Central memory CD8-positive, alpha-beta T cell (primary cell): ENCODE results near the gene TNRC18.
"Not testable (repeated sequence)": the region's sequence is repeated elsewhere in the genome, so short reads cannot be mapped to it uniquely, and the experiment has no call there.

Experiments used
- ATAC-seq: fragments of 150-1000 bp; cut with Tn5 transposase; replicated peaks from 2 replicates; pipeline ENCODE4 v1.10.0; 2022; ENCODE audit warnings: mild to moderate bottlenecking, moderate FRiP score, moderate number of reproducible peaks; ENCODE audit not compliant: poor library complexity, severe bottlenecking; ENCODE audit errors: extremely low read depth
- DNase-seq, 2 donors: peaks; one replicate each; pipeline ENCODE4 v3.0.0; 2021; ENCODE audit warnings: low spot score in 2 of 2
- H3K27ac Mint-ChIP-seq: one replicate; pipeline ENCODE4 v1.8.0; 2022; ENCODE audit warnings: low read depth, mild to moderate bottlenecking, moderate library complexity, mixed read lengths
- H3K27me3 Mint-ChIP-seq: one replicate; pipeline ENCODE4 v1.8.0; 2022; ENCODE audit warnings: mixed read lengths
- H3K36me3 Mint-ChIP-seq: one replicate; pipeline ENCODE4 v1.8.0; 2022; ENCODE audit warnings: mild to moderate bottlenecking, moderate library complexity, mixed read lengths; ENCODE audit not compliant: insufficient read depth
- H3K4me1 Mint-ChIP-seq: one replicate; pipeline ENCODE4 v1.8.0; 2022; ENCODE audit warnings: mixed read lengths
- H3K4me3 Mint-ChIP-seq: one replicate; pipeline ENCODE4 v1.8.0; 2022; ENCODE audit warnings: mild to moderate bottlenecking, moderate library complexity, mixed read lengths
- H3K9me3 Mint-ChIP-seq: one replicate; pipeline ENCODE4 v1.8.0; 2022; ENCODE audit warnings: mixed read lengths

Gene TNRC18

DNA sequence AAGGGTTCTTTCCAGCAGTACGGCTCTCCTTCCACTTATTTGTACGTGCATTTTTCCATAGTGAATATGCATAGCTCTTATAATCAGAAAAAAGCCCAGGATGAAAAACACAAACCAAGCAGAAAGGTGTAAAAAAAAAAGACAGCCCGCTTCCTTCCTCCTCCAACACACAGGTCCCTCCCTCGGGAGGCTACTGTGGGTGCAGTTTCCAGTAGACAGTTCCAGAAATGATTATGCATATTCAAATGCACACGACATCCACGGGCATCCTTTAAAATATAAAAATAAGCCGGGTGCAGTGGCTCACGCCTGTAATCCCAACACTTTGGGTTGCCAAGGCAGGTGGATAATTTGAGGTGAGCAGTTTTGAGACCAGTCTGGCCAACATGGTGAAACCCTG is 59.9 kb downstream of the TNRC18 start:
- H3K27me3 Mint-ChIP-seq = no peaks in the 10 kb centered on the region
- no peak for ATAC-seq
- peaks cover 33% of the 10 kb centered on the region for H3K36me3 Mint-ChIP-seq
- H3K27ac Mint-ChIP-seq = peak overlapping the region; percentile 51
- H3K4me1 Mint-ChIP-seq = peaks cover 11% of the 10 kb centered on the region
- H3K4me3 Mint-ChIP-seq = no peak overlapping the region
- no peak for DNase-seq
- H3K9me3 Mint-ChIP-seq = no peaks in the 10 kb centered on the region

DNA sequence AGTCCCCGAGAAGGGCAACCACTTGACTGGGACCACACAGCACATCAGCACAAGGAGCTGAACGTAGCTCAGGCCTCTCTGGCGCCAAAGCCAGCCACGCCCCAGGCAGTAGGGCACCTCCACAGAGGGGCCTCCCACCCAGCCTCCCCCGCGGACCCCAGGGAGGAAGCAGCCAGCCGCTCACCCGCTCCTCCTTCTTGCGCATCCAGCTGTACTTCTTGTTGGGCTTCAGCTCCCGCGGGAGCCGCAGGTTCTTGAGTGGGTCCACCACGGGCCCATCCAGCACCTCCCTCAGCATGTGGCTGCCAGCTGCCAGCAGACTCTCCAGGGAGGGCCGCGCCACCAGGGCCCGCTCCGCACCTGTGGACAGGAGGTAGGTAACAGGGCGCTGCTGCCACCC is 61.2 kb downstream of the TNRC18 start:
- Mint-ChIP-seq H3K36me3 (peaks cover 37% of the 10 kb centered on the region), H3K27me3 (no peaks in the 10 kb centered on the region), H3K4me1 (peaks cover 9% of the 10 kb centered on the region), H3K27ac (no peak overlapping the region), H3K9me3 (no peaks in the 10 kb centered on the region), H3K4me3 (no peak overlapping the region)
- ATAC-seq = no peak
- no peak for DNase-seq

DNA sequence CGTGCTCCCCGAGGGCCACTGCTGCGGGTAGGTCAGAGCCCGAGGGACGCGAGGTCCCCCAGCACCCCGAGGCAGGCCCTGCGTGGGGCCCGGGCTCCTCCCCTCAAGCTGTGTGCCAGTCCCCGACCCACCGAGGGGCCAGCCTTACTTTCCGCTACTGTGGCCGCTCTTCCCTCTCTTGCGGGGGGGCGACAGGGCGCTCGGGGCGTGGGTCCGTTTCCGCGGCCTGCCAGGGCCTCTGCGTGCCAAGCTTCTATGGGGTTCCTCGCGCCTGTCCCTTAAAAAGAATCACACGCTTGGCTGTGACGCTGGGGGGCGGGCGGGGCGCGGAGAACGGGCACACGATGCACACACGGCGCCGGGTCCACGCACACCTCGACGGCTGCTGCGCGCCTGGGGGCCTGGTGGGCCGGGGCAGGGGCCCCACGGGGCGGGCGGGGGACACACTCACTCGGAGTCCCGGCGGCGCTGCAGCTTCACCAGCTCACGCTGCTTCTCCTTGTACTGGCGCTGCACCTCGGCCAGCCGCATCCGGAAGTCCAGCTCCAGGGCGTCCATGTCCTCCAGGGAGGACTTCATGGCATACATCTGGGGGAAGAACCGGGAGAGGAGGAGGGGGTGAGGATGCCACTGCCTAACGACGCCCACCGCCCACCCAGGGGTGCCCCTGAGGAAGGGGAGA is 62.0 kb downstream of the TNRC18 start:
- Mint-ChIP-seq H3K9me3 (no peaks in the 10 kb centered on the region), H3K4me3 (no peak overlapping the region), H3K36me3 (peaks cover 42% of the 10 kb centered on the region)

DNA sequence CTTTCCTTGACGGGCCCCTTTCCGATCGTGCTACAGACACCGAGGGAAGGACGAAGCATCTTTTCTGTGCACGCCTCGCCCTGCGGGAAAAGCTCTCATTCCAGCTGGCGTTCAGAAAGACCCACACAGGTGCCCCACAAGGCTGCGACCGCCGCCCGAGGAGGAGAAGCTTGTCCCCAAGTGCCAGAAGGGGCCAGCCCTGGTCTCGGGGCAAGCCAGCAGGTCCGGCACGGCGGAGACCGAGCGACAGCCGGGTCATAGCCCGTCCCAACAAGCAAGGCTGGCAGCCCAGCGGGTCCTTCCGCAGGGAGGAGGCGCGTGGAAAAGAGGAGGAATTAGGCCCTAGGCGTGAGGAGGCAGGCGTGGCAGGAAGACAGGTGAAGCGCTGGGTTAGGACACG is 62.7 kb downstream of the TNRC18 start:
- peaks cover 48% of the 10 kb centered on the region for H3K36me3 Mint-ChIP-seq
- H3K4me3 Mint-ChIP-seq = no peak overlapping the region
- DNase-seq = no peak
- no peak for ATAC-seq
- H3K9me3 Mint-ChIP-seq = no peaks in the 10 kb centered on the region
- no peak overlapping the region for H3K27ac Mint-ChIP-seq
- H3K27me3 Mint-ChIP-seq = no peaks in the 10 kb centered on the region
- peaks cover 9% of the 10 kb centered on the region for H3K4me1 Mint-ChIP-seq

More for the DNA sequence above, 62.0 kb downstream of the TNRC18 start:
- no peak overlapping the region for H3K27ac Mint-ChIP-seq
- ATAC-seq = no peak
- no peak for DNase-seq
- H3K27me3 Mint-ChIP-seq = no peaks in the 10 kb centered on the region
- H3K4me1 Mint-ChIP-seq = peaks cover 9% of the 10 kb centered on the region

DNA sequence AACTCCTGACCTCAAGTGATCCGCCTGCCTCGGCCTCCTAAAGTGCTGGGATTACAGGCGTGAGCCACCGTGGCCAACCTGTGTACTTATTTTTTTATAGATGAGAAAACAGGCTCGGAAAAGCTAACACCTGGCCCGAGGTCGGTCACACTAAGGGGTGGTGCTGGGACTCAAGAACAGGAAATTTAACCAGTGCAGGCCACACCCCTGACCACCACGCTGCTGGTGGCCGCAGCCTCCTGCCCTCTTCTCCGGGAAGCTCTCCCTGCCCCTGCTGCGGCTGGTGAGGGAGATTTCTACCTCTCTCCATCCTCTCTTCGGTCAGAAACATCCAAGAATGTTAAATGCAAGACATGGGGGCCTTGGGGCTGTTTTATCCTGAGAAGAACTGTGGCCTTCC is 63.2 kb downstream of the TNRC18 start:
- H3K27me3 Mint-ChIP-seq = no peaks in the 10 kb centered on the region
- no peak overlapping the region for H3K4me3 Mint-ChIP-seq

DNA sequence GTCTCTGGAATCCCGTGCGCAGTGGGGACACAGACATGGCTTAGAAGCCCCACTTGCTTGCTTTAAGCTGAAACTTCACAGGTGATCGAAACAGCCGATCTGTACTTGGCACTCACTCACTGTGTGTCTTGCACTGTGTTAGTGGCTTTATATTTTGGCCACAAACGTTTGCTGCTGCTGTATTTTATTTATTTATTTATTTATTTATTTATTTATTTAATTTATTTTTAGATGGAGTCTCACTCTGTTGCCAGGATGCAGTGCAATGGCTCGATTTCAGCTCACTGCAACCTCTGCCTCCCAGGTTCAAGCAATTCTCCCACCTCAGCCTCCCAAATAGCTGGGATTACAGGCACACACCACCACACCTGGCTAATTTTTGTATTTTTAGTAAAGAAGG is 63.6 kb downstream of the TNRC18 start:
- not testable (repeated sequence) for DNase-seq, ATAC-seq, H3K9me3 Mint-ChIP-seq, H3K27me3 Mint-ChIP-seq, H3K4me3 Mint-ChIP-seq, H3K27ac Mint-ChIP-seq
- H3K36me3 Mint-ChIP-seq = peaks cover 57% of the 10 kb centered on the region
- peaks cover 12% of the 10 kb centered on the region for H3K4me1 Mint-ChIP-seq

More for the DNA sequence above, 63.2 kb downstream of the TNRC18 start:
- no peak for DNase-seq
- no peaks in the 10 kb centered on the region for H3K9me3 Mint-ChIP-seq
- no peak overlapping the region for H3K27ac Mint-ChIP-seq
- ATAC-seq = no peak
- H3K36me3 Mint-ChIP-seq = peaks cover 52% of the 10 kb centered on the region
- H3K4me1 Mint-ChIP-seq = peaks cover 9% of the 10 kb centered on the region

DNA sequence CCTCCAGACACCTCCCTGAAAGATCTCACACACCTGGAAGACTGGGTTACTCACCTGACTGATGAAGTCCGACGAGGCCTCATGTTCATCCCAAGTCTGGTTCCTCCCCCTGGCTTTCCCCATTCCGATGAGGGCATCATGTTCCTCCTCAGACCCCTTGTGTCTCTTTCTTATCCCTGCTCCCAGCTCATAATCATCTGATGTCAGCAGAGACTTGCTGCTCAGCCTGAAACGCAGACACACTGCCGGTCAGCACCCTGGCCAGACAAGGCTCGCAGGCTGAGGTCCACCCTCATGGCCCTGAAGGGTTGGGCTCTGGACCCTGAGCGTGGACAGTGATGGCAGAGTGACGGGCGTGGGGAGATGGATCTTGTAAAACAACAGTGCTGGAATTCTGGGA is 64.3 kb downstream of the TNRC18 start:
- Mint-ChIP-seq H3K9me3 (no peaks in the 10 kb centered on the region), H3K4me3 (no peak overlapping the region), H3K27me3 (no peaks in the 10 kb centered on the region), H3K27ac (no peak overlapping the region), H3K4me1 (peaks cover 16% of the 10 kb centered on the region), H3K36me3 (peaks cover 60% of the 10 kb centered on the region)
- DNase-seq (no peak), ATAC-seq (no peak)

DNA sequence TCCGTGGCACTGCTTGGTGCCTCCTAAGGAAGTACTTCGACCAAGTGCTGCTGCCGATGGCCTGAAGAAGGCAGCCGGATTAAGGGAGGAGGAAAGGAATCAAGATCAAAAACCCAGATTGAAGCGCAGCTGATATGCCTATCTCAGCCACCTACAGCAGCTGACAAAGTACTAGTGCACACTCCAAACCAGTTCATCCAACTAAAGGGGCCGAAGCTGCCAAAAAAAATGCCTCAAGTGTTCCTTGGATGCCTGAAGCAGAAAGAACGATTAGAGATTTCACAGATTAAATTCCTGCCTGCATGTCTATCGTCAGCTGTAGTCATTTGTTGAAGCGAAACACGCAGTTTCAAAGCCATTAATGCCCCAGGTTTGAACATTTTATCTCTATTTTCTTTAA is 65.7 kb downstream of the TNRC18 start:
- Mint-ChIP-seq H3K27ac (no peak overlapping the region), H3K4me1 (peaks cover 26% of the 10 kb centered on the region), H3K4me3 (no peak overlapping the region), H3K27me3 (no peaks in the 10 kb centered on the region), H3K9me3 (no peaks in the 10 kb centered on the region), H3K36me3 (peaks cover 68% of the 10 kb centered on the region)
- no peak for ATAC-seq
- no peak for DNase-seq

DNA sequence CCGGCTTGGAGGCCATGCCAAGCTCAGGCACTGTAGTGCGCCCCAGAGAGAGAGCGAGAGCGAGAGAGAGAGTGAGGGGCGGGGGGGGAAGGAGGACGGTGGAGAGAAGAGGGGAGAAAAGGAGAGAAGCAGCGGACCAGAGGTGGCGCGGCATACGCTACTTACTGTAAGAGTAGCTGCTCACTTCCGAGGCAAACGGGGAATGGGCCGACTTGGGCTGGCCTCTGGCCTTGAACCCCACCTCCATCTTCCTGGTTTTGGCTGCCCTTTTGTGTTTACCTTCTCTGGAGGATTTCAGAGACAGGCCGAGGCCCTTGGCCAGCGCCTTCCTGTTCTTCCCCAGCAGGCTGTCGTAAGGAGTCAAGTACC is 66.9 kb downstream of the TNRC18 start:
- Mint-ChIP-seq H3K4me1 (peaks cover 30% of the 10 kb centered on the region), H3K27me3 (no peaks in the 10 kb centered on the region), H3K36me3 (peaks cover 65% of the 10 kb centered on the region), H3K27ac (no peak overlapping the region), H3K9me3 (no peaks in the 10 kb centered on the region), H3K4me3 (no peak overlapping the region)
- no peak for ATAC-seq
- DNase-seq = no peak

DNA sequence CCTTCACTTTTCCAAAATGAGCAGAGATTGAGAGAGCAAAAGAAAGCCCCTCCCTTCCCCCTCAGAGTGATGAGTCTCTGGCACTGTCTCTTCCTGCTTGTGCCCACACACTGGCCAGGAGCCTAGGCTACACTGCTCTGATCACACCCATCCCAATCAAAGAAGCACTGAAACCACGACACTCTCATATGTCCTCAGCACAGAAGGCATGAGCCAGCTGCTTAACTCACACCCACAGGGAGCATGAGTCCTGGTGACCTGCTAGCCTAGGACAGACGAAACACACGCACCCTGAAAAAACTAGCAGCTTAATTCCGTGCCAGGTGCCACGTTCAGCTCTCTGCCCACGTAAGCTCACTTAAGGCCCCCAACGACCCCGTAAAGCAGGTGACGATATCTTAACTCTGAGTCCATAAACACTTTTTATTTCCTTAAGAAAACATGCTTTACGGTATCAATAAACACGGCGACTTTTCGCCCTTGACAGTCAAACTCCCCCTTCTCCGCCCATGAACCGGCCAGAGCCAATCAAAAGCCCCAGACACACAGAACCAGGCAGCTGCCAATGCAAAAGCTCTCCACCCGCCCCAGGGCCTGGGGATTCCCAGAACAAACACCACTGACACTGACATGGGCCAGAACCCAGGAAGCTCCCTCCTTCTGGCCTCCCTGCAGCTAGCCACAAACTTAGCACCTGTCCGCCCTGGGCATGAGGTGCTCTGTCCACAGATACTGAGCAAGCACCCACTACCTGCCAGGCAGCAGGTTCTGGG is 69.0 kb downstream of the TNRC18 start:
- Mint-ChIP-seq H3K27me3 (no peaks in the 10 kb centered on the region), H3K36me3 (peaks cover 62% of the 10 kb centered on the region), H3K9me3 (no peaks in the 10 kb centered on the region), H3K27ac (peak overlapping the region; percentile 62), H3K4me1 (peaks cover 30% of the 10 kb centered on the region), H3K4me3 (peak overlapping the region; percentile 27)
- DNase-seq (no peak), ATAC-seq (peak; percentile 28)

DNA sequence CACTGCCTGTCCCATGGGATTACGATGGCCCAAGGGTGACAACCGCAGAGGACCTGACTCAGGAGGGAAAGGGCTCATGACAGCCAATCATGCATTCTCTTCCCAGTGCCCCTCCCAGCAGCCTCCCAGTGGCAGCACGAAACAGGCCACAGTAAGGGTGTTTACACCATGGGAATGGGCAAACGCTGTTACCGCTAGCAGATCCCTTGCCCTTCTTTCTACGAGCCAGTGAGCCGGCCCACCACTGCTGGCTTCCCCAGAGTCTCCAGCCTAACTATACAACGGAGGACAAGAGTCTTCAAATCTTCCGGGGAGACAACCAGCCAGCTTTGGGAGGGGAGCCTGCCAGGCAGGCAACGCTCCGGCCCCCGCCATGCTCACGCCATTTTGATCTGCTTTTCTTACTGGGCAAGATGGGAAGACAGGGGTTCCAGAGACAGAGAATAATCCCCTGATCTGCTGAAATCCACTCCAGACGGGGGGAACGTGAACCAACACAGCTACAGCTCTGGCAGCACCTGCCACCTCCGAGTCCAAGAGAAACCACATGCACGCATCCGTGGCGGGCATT is 71.1 kb downstream of the TNRC18 start:
- Mint-ChIP-seq H3K36me3 (peaks cover 48% of the 10 kb centered on the region), H3K4me3 (no peak overlapping the region), H3K27me3 (no peaks in the 10 kb centered on the region), H3K27ac (no peak overlapping the region), H3K4me1 (peaks cover 32% of the 10 kb centered on the region), H3K9me3 (no peaks in the 10 kb centered on the region)
- ATAC-seq (no peak), DNase-seq (no peak)

DNA sequence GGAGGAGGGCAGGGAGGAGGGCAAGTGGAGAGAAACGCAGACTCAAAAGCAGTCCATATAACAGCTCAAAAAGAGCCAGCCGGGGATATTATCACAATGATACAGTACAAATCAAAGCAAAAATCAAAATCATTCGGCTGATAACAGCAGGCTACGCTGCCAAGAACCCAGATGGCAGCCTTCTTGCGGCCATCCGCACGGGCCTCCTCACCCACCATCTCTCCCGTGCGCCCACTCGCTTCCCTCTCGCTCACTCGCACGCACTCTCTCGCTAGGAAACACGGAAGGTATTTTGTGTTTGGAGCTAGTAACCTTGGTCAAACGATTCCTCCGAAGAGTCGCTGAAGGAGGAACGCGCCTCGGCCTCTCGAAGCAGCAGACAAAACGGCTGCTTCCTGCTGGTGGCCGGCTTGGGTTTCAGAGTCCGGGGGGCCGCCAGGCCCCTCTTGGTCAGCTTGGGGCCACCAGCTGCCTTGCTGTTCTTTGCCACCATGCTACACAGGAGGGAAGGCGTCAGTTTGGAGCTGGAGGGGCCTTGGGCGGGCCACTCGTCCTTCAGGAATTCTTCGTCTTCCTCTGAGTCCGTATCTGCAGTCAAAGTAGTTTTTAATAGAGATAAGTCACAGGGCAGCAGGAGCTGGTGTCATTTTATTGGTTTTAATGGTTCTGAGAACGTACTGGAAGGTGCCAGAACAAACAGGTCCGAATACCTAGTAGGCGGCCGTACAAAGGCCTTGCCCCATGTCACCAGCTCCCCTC is 71.9 kb downstream of the TNRC18 start:
- Mint-ChIP-seq H3K9me3 (no peaks in the 10 kb centered on the region), H3K4me3 (no peak overlapping the region), H3K36me3 (peaks cover 44% of the 10 kb centered on the region), H3K27me3 (no peaks in the 10 kb centered on the region), H3K27ac (no peak overlapping the region), H3K4me1 (peaks cover 32% of the 10 kb centered on the region)
- ATAC-seq = no peak
- no peak for DNase-seq
